HG03460 (cell line): Measurements from ENCODE around the gene SPEN.

Source experiments
- ATAC-seq: cut with Tn5 transposase; IDR thresholded peaks from one replicate; pipeline ENCODE4 v1.9.1; 2021; ENCODE audit not compliant: unreplicated experiment

The SPEN gene

GRCh38 chr1:15946571-15947381 lies 99.3 kb downstream of the SPEN start:
- ATAC-seq: no peak

- no peak for ATAC-seq
These were observed 100.0 kb downstream of the SPEN start for GRCh38 chr1:15947382-15948090.

- no peak for ATAC-seq
These were observed 100.6 kb downstream of the SPEN start for GRCh38 chr1:15948091-15948591.

GRCh38 chr1:15948595-15949452 lies 101.3 kb downstream of the SPEN start:
- ATAC-seq: no peak

- peak; percentile 71 for ATAC-seq
These were observed 102.1 kb downstream of the SPEN start for GRCh38 chr1:15949453-15950245.

GRCh38 chr1:15950302-15950701 lies 102.8 kb downstream of the SPEN start:
- ATAC-seq: no peak

GRCh38 chr1:15950763-15951295 lies 103.3 kb downstream of the SPEN start:
- no peak for ATAC-seq

- ATAC-seq: no peak
These were observed 104.0 kb downstream of the SPEN start for GRCh38 chr1:15951341-15952153.

GRCh38 chr1:15952317-15953258 lies 105.1 kb downstream of the SPEN start:
- no peak for ATAC-seq

GRCh38 chr1:15953294-15953771 lies 105.8 kb downstream of the SPEN start:
- no peak for ATAC-seq

GRCh38 chr1:15953791-15954241 lies 106.3 kb downstream of the SPEN start:
- no peak for ATAC-seq

- ATAC-seq: no peak
These were observed 106.8 kb downstream of the SPEN start for GRCh38 chr1:15954316-15954715.

- no peak for ATAC-seq
These were observed 108.0 kb downstream of the SPEN start for GRCh38 chr1:15955552-15955951.

- no peak for ATAC-seq
These were observed 108.6 kb downstream of the SPEN start for GRCh38 chr1:15956150-15956549.

GRCh38 chr1:15957221-15958095 lies 110.0 kb downstream of the SPEN start:
- no peak for ATAC-seq

GRCh38 chr1:15958111-15958510 lies 110.6 kb downstream of the SPEN start:
- no peak for ATAC-seq

GRCh38 chr1:15958793-15959192 lies 111.3 kb downstream of the SPEN start:
- ATAC-seq: no peak
